BLaER1 treated with 17β-estradiol and CSF1 and Interleukin-3, amounts not matched to agents 10 nM and 100 nM (cell line): Measurements from ENCODE around the gene SOX8.
A peak's percentile ranks its signal among the peaks of the same experiment; 100 is the strongest.
"Not testable (repeated sequence)": the region's sequence is repeated elsewhere in the genome, so short reads cannot be mapped to it uniquely, and the experiment has no call there.

Experiments
- H3K27ac ChIP-seq, 11 experiments: shearing (Covaris generic); formaldehyde crosslinking; 2 replicates each; pipeline ENCODE4 v1.8.1; 2022
- H3K27me3 ChIP-seq, 11 experiments: shearing (Covaris generic); formaldehyde crosslinking; 2 replicates each; pipeline ENCODE4 v1.8.1; 2022
- H3K36me3 ChIP-seq, 11 experiments: shearing (Covaris generic); formaldehyde crosslinking; 2 replicates each; pipeline ENCODE4 v1.8.1; 2022
- H3K4me1 ChIP-seq, 10 experiments: shearing (Covaris generic); formaldehyde crosslinking; 2 replicates each; pipeline ENCODE4 v1.8.1; 2022
- H3K4me2 ChIP-seq, 11 experiments: shearing (Covaris generic); formaldehyde crosslinking; 2 replicates each; pipeline ENCODE4 v1.8.1; 2022
- H3K4me3 ChIP-seq, 10 experiments: shearing (Covaris generic); formaldehyde crosslinking; 2 replicates each; pipeline ENCODE4 v1.8.1; 2022
- H3K9ac ChIP-seq, 11 experiments: shearing (Covaris generic); formaldehyde crosslinking; 2 replicates each; pipeline ENCODE4 v1.8.1; 2022
- H3K9me3 ChIP-seq, 11 experiments: shearing (Covaris generic); formaldehyde crosslinking; replicated peaks in 1 of 11; 2 replicates each; pipeline ENCODE4 v1.8.1; 2022
- H4K20me1 ChIP-seq, 11 experiments: shearing (Covaris generic); formaldehyde crosslinking; 2 replicates each; pipeline ENCODE4 v1.8.1; 2022
- Cebpa-rat ChIP-seq, 11 experiments: shearing (Covaris generic); IDR thresholded peaks; 2 replicates each; pipeline ENCODE4 v1.8.1; 2022

The SOX8 gene

GRCh38 chr16:1024138-1024537, 42.6 kb downstream of the SOX8 start:
- Histone ChIP-seq H3K4me2 (no peak overlapping the region), H3K9me3 (no peaks in the 10 kb centered on the region), H3K4me3 (no peak overlapping the region), H3K9ac (no peak overlapping the region), H3K27ac (no peak overlapping the region), H3K27me3 (peaks cover 96 to 100% (median 98%) of the 10 kb centered on the region in 11 experiments), H4K20me1 (peaks cover 0 to 88% (median 21%) of the 10 kb centered on the region in 11 experiments; a peak in 15 of 22 replicates), H3K36me3 (no peaks in the 10 kb centered on the region), H3K4me1 (peaks cover 0 to 11% (median 9%) of the 10 kb centered on the region in 10 experiments; a peak in 11 of 20 replicates)
- no peak for TF ChIP-seq Cebpa-rat (IDR thresholded peaks at IDR 0.05)

GRCh38 chr16:1025183-1025809, 43.7 kb downstream of the SOX8 start:
- not testable (repeated sequence) for H3K4me2 ChIP-seq, H3K27ac ChIP-seq, H3K4me3 ChIP-seq, H3K36me3 ChIP-seq, H3K9ac ChIP-seq, H3K9me3 ChIP-seq
- Histone ChIP-seq H3K27me3 (peaks cover 96 to 100% (median 98%) of the 10 kb centered on the region in 11 experiments), H3K4me1 (peaks cover 0 to 21% (median 17%) of the 10 kb centered on the region in 10 experiments; a peak in 16 of 20 replicates), H4K20me1 (peaks cover 0 to 85% (median 30%) of the 10 kb centered on the region in 11 experiments; a peak in 16 of 22 replicates)

GRCh38 chr16:1026057-1026783, 44.6 kb downstream of the SOX8 start:
- H3K4me2 ChIP-seq, result no peak overlapping the region
- peaks cover 98 to 100% (median 99%) of the 10 kb centered on the region in 11 experiments for H3K27me3 ChIP-seq
- TF ChIP-seq Cebpa-rat (IDR thresholded peaks at IDR 0.05), result no peak
- no peak overlapping the region for H3K4me3 ChIP-seq
- no peak overlapping the region for H3K27ac ChIP-seq
- H4K20me1 ChIP-seq, result peaks cover 0 to 87% (median 39%) of the 10 kb centered on the region in 11 experiments; a peak in 17 of 22 replicates
- H3K9me3 ChIP-seq, result no peaks in the 10 kb centered on the region
- peaks cover 0 to 30% (median 25%) of the 10 kb centered on the region in 10 experiments; a peak in 16 of 20 replicates for H3K4me1 ChIP-seq
- H3K36me3 ChIP-seq, result no peaks in the 10 kb centered on the region
- no peak overlapping the region for H3K9ac ChIP-seq

GRCh38 chr16:1026784-1027500, 45.4 kb downstream of the SOX8 start:
- peaks cover 98 to 100% (median 99%) of the 10 kb centered on the region in 11 experiments for H3K27me3 ChIP-seq
- H3K9me3 ChIP-seq, result no peaks in the 10 kb centered on the region
- TF ChIP-seq Cebpa-rat (IDR thresholded peaks at IDR 0.05), result no peak
- no peak overlapping the region for H3K4me2 ChIP-seq
- no peak overlapping the region for H3K4me3 ChIP-seq
- H3K9ac ChIP-seq, result no peak overlapping the region
- no peak overlapping the region for H3K27ac ChIP-seq
- peaks cover 0 to 31% (median 25%) of the 10 kb centered on the region in 10 experiments; a peak in 16 of 20 replicates for H3K4me1 ChIP-seq
- peaks cover 0 to 87% (median 39%) of the 10 kb centered on the region in 11 experiments; a peak in 17 of 22 replicates for H4K20me1 ChIP-seq
- H3K36me3 ChIP-seq, result no peaks in the 10 kb centered on the region

- H3K4me2 ChIP-seq, result no peak overlapping the region
- H3K4me3 ChIP-seq, result no peak overlapping the region
- H4K20me1 ChIP-seq, result peaks cover 0 to 86% (median 39%) of the 10 kb centered on the region in 11 experiments; a peak in 17 of 22 replicates
- H3K9me3 ChIP-seq, result peaks cover 0 to 3% (median 0%) of the 10 kb centered on the region in 11 experiments; a peak in 3 of 22 replicates
- no peaks in the 10 kb centered on the region for H3K36me3 ChIP-seq
- peaks cover 94 to 100% (median 99%) of the 10 kb centered on the region in 11 experiments for H3K27me3 ChIP-seq
- H3K9ac ChIP-seq, result no peak overlapping the region
- H3K27ac ChIP-seq, result no peak overlapping the region
- no peak for TF ChIP-seq Cebpa-rat (IDR thresholded peaks at IDR 0.05)
- peaks cover 0 to 31% (median 25%) of the 10 kb centered on the region in 10 experiments; a peak in 16 of 20 replicates for H3K4me1 ChIP-seq
These were observed 45.9 kb downstream of the SOX8 start for GRCh38 chr16:1027501-1027815.

- Histone ChIP-seq H4K20me1 (peaks cover 0 to 84% (median 39%) of the 10 kb centered on the region in 11 experiments; a peak in 17 of 22 replicates), H3K9me3 (peaks cover 0 to 9% (median 3%) of the 10 kb centered on the region in 11 experiments; a peak in 9 of 22 replicates), H3K4me3 (no peak overlapping the region), H3K36me3 (no peaks in the 10 kb centered on the region), H3K4me1 (peaks cover 0 to 31% (median 25%) of the 10 kb centered on the region in 10 experiments; a peak in 16 of 20 replicates), H3K27ac (no peak overlapping the region), H3K27me3 (peaks cover 90 to 100% (median 95%) of the 10 kb centered on the region in 11 experiments), H3K4me2 (0 out of 22 replicates have a peak overlapping the region, but pooled peaks of 1 of the 11 experiments have one; percentile 39), H3K9ac (no peak overlapping the region)
- no peak for TF ChIP-seq Cebpa-rat (IDR thresholded peaks at IDR 0.05)
These were observed 46.5 kb downstream of the SOX8 start for GRCh38 chr16:1028056-1028455.

GRCh38 chr16:1028524-1029258, 47.1 kb downstream of the SOX8 start:
- H3K9ac ChIP-seq, result no peak overlapping the region

GRCh38 chr16:1029259-1029545, 47.6 kb downstream of the SOX8 start:
- Histone ChIP-seq H3K4me3 (no peak overlapping the region), H3K36me3 (no peaks in the 10 kb centered on the region), H3K27me3 (peaks cover 79 to 95% (median 84%) of the 10 kb centered on the region in 11 experiments), H4K20me1 (peaks cover 0 to 78% (median 37%) of the 10 kb centered on the region in 11 experiments; a peak in 17 of 22 replicates), H3K9me3 (peaks cover 0 to 20% (median 12%) of the 10 kb centered on the region in 11 experiments; a peak in 11 of 22 replicates), H3K4me2 (peak overlapping the region in 5 of 11 experiments; percentile 28 to 74 (median 43); a peak in 9 of 22 replicates), H3K9ac (no peak overlapping the region), H3K4me1 (peaks cover 0 to 31% (median 25%) of the 10 kb centered on the region in 10 experiments; a peak in 16 of 20 replicates), H3K27ac (no peak overlapping the region)
- TF ChIP-seq Cebpa-rat (IDR thresholded peaks at IDR 0.05), result no peak

More at GRCh38 chr16:1028524-1029258, 47.1 kb downstream of the SOX8 start:
- no peak for TF ChIP-seq Cebpa-rat (IDR thresholded peaks at IDR 0.05)
- no peak overlapping the region for H3K27ac ChIP-seq
- peaks cover 84 to 100% (median 89%) of the 10 kb centered on the region in 11 experiments for H3K27me3 ChIP-seq
- H3K36me3 ChIP-seq, result no peaks in the 10 kb centered on the region
- peaks cover 0 to 15% (median 9%) of the 10 kb centered on the region in 11 experiments; a peak in 11 of 22 replicates for H3K9me3 ChIP-seq
- H4K20me1 ChIP-seq, result peaks cover 0 to 83% (median 39%) of the 10 kb centered on the region in 11 experiments; a peak in 17 of 22 replicates
- H3K4me1 ChIP-seq, result peaks cover 0 to 31% (median 25%) of the 10 kb centered on the region in 10 experiments; a peak in 16 of 20 replicates
- H3K4me2 ChIP-seq, result peak overlapping the region in 7 of 11 experiments; percentile 12 to 74 (median 39); a peak in 9 of 22 replicates
- H3K4me3 ChIP-seq, result no peak overlapping the region
